Measurements from ENCODE around the gene PYROXD2.

GRCh38 chr10:98415731-98416119 lies 743 bp upstream of the PYROXD2 start:
- TF ChIP-seq CTCF (IDR thresholded peaks at IDR 0.05; ENCODE audit: borderline replicate concordance, extremely low read depth, low read length, poor library complexity, severe bottlenecking): no peak
- TF ChIP-seq EZH2 (IDR thresholded peaks at IDR 0.05; ENCODE audit: borderline replicate concordance, low read depth, low read length, severe bottlenecking): no peak
